HG02852 (cell line): ENCODE results near the gene SUGP1.

Experiments used
- ATAC-seq: cut with Tn5 transposase; IDR thresholded peaks from one replicate; pipeline ENCODE4 v1.9.1; 2021; ENCODE audit warnings: mild to moderate bottlenecking, moderate library complexity; ENCODE audit not compliant: unreplicated experiment

The SUGP1 gene

GRCh38 chr19:19304186-19304965 is 15.9 kb downstream of the SUGP1 start:
- ATAC-seq = no peak

- no peak for ATAC-seq
Measured at GRCh38 chr19:19303411-19303810, 16.9 kb downstream of the SUGP1 start.

GRCh38 chr19:19300613-19301012 is 19.7 kb downstream of the SUGP1 start:
- ATAC-seq = no peak

GRCh38 chr19:19297759-19298158 is 22.6 kb downstream of the SUGP1 start:
- ATAC-seq = no peak

GRCh38 chr19:19296953-19297689 is 23.2 kb downstream of the SUGP1 start:
- no peak for ATAC-seq

- ATAC-seq = no peak
Measured at GRCh38 chr19:19294914-19295313, 25.4 kb downstream of the SUGP1 start.

GRCh38 chr19:19292607-19293006 is 27.7 kb downstream of the SUGP1 start:
- ATAC-seq = no peak

- ATAC-seq = no peak
Measured at GRCh38 chr19:19285686-19286085, 34.6 kb downstream of the SUGP1 start.

- no peak for ATAC-seq
Measured at GRCh38 chr19:19280561-19280960, 39.7 kb downstream of the SUGP1 start.

GRCh38 chr19:19279853-19280252 is 40.5 kb downstream of the SUGP1 start:
- no peak for ATAC-seq

GRCh38 chr19:19279062-19279612 is 41.2 kb downstream of the SUGP1 start:
- no peak for ATAC-seq

GRCh38 chr19:19278315-19278714 is 42.0 kb downstream of the SUGP1 start:
- ATAC-seq = no peak

GRCh38 chr19:19276851-19277250 is 43.5 kb downstream of the SUGP1 start:
- no peak for ATAC-seq

GRCh38 chr19:19276386-19276785 is 43.9 kb downstream of the SUGP1 start:
- no peak for ATAC-seq

- ATAC-seq = no peak
Measured at GRCh38 chr19:19274716-19275565, 45.4 kb downstream of the SUGP1 start.

GRCh38 chr19:19274146-19274545 is 46.2 kb downstream of the SUGP1 start:
- ATAC-seq = no peak

GRCh38 chr19:19271828-19272599 is 48.3 kb downstream of the SUGP1 start:
- no peak for ATAC-seq

- ATAC-seq = no peak
Measured at GRCh38 chr19:19270749-19271571, 49.3 kb downstream of the SUGP1 start.

GRCh38 chr19:19269952-19270694 is 50.2 kb downstream of the SUGP1 start:
- no peak for ATAC-seq
